LNCAP (cell line): ENCODE measurements around the gene RHBDL1.

ENCODE experiments used
- CTCF ChIP-seq: fragments of 450-650 bp; IDR thresholded peaks from 2 replicates; pipeline ENCODE4 v1.5.1; 2017; ENCODE audit warnings: mild to moderate bottlenecking

RHBDL1 gene

GRCh38 chr16:680967-681745, 5.7 kb downstream of the RHBDL1 start:
- peak; percentile 30; the same call in 1 of the 2 replicates for TF ChIP-seq CTCF

- TF ChIP-seq CTCF, result no peak
Observed at GRCh38 chr16:681746-682427, 6.4 kb downstream of the RHBDL1 start.

GRCh38 chr16:682493-683395, 7.3 kb downstream of the RHBDL1 start:
- TF ChIP-seq CTCF, result no peak

- no peak for TF ChIP-seq CTCF
Observed at GRCh38 chr16:683396-684070, 8.1 kb downstream of the RHBDL1 start.

GRCh38 chr16:684071-684794, 8.8 kb downstream of the RHBDL1 start, which contains the start of gene JMJD8:
TSS of gene JMJD8 (minus strand) at chr16:684334. CDS start at chr16:684319, 15 bp downstream.
- no peak for TF ChIP-seq CTCF

GRCh38 chr16:684961-685696, 9.7 kb downstream of the RHBDL1 start:
- no peak for TF ChIP-seq CTCF
